NCI-H526 treated with DMSO at 0.1 percent for 48 hours (cell line): Measurements from ENCODE around the gene KDM8.

ENCODE experiments used
- DNase-seq: peaks from one replicate; lab custom pipeline; 2025; lab: John Stamatoyannopoulos, UW

The KDM8 gene

GRCh38 chr16:27269300-27270150, 66.2 kb downstream of the KDM8 start:
- DNase-seq: no peak

- no peak for DNase-seq
These were observed 67.0 kb downstream of the KDM8 start for GRCh38 chr16:27270349-27270748.
